ENCODE data around the gene IMMP2L.

- no peak for TF ChIP-seq EZH2 (IDR thresholded peaks at IDR 0.05; ENCODE audit: insufficient read depth, poor library complexity, severe bottlenecking)
- TF ChIP-seq EZH2phosphoT487 (IDR thresholded peaks at IDR 0.05; ENCODE audit: insufficient read depth, low read depth), result no peak
These were observed 490.7 kb downstream of the IMMP2L start for GRCh38 chr7:111071556-111071955.

Measured in GM23248 (cell line).